ENCODE results near the gene C6orf141. TPM values are rescaled to one million over a fixed set of nuclear protein-coding genes. Genes with fewer than 3 reads are reported as not detected.

Gene C6orf141
- total and polyA plus RNA-seq, 10 of the 15 experiments (the other 5 are each of a cell fraction or from before 2014, with no cell fraction given), result 0.05 to 0.19 TPM; not detected in 8

GRCh38 chr6:49564552-49564951 lies 14.1 kb downstream of the C6orf141 start (continued):
- no peak for TF ChIP-seq CTCF (IDR thresholded peaks at IDR 0.05 in 2 of 3, conservative IDR thresholded peaks at IDR 0.05 in 1 of 3; ENCODE audit: control insufficient read depth in 2 of 3, extremely low read depth in 1 of 3, insufficient read depth in 1 of 3, low read depth in 3 of 3, low read length in 3 of 3)
- no peak for TF ChIP-seq ESRRA (IDR thresholded peaks at IDR 0.05; ENCODE audit: low read length)
- TF ChIP-seq EED (IDR thresholded peaks at IDR 0.05; ENCODE audit: low read depth), result no peak

- WGBS (ENCODE audit: insufficient coverage, insufficient replicate concordance, low lambda C conversion rate, missing lambda C conversion rate), result 25% methylated on average over 2 of the region's 2 CpGs
- FAIRE-seq (no peak), DNase-seq (ENCODE audit: low read depth, low spot score) (no peak), ATAC-seq (no peak)
- in situ Hi-C loops (cut with MboI), result no loop called here
- no peak overlapping the region for H2AFZ ChIP-seq (ENCODE audit: control insufficient read depth, low read depth, low read length)
- no peaks in the 10 kb centered on the region for H3K9me3 ChIP-seq (replicated peaks; ENCODE audit: control insufficient read depth, insufficient read depth, low read length)
- BruUV-seq (replicated peaks), result no TSS peak
- no peak overlapping the region for H3K4me2 ChIP-seq (ENCODE audit: control insufficient read depth, insufficient read depth)
- no peaks in the 10 kb centered on the region for H3K79me2 ChIP-seq (ENCODE audit: control insufficient read depth, insufficient read depth, low read length)
- no peak overlapping the region for H3K9ac ChIP-seq (ENCODE audit: control insufficient read depth, insufficient read depth, low read length)
- H4K20me1 ChIP-seq (ENCODE audit: control insufficient read depth, insufficient read depth), result no peaks in the 10 kb centered on the region
- POLR2A ChIA-PET, result no interaction called here
- no peaks in the 10 kb centered on the region for H3K36me3 ChIP-seq (ENCODE audit: control insufficient read depth in 2 of 2, insufficient read depth in 2 of 2, low read length in 1 of 2)
- H3K4me1 ChIP-seq (ENCODE audit: control insufficient read depth, insufficient read depth, low read length), result no peaks in the 10 kb centered on the region
- RAD21 ChIA-PET (ENCODE audit: unreplicated experiment), result no interaction called here
- CTCF ChIA-PET, result interaction anchor here (0.9 to 1.2 kb wide), 3 partner anchors 11 to 17 kb away, joined by 3 read pairs; partner anchors contain the start of gene C6orf141
- no peak overlapping the region for H3K4me3 ChIP-seq
- H3K27ac ChIP-seq (ENCODE audit: control insufficient read depth, insufficient read depth), result no peak overlapping the region
- SMC1A ChIA-PET (ENCODE audit: uncharacterized antibody, unreplicated experiment), result interaction anchor here (2.0 kb wide), 1 partner anchor 23 kb away, joined by 4 read pairs; no protein-coding TSS in a partner anchor
- intact Hi-C loops (cut with micrococcal nuclease; ENCODE audit: unreplicated experiment), result no loop called here
- no peaks in the 10 kb centered on the region for H3K27me3 ChIP-seq (replicated peaks in 1 of 2; ENCODE audit: control insufficient read depth in 2 of 2, insufficient read depth in 2 of 2, low read length in 1 of 2)
- no peak for TF ChIP-seq FOS (IDR thresholded peaks at IDR 0.05; ENCODE audit: borderline replicate concordance, extremely low read depth, insufficient read length)
- TF ChIP-seq PBX3 (IDR thresholded peaks at IDR 0.05; ENCODE audit: insufficient replicate concordance, low read depth, low read length), result no peak
- no peak for TF ChIP-seq RELA (IDR thresholded peaks at IDR 0.05; ENCODE audit: borderline replicate concordance, partially characterized antibody)
- TF ChIP-seq TBL1XR1 (IDR thresholded peaks at IDR 0.05; ENCODE audit: low read depth, low read length), result no peak
- TF ChIP-seq NR2F1 (conservative IDR thresholded peaks at IDR 0.05), result no peak
- TF ChIP-seq ZBTB11 (CRISPR knock-in tag; IDR thresholded peaks at IDR 0.05), result no peak
- no peak for TF ChIP-seq POLR2AphosphoS2 (IDR thresholded peaks at IDR 0.05; ENCODE audit: low read depth, low read length)
- TF ChIP-seq RAD51 (IDR thresholded peaks at IDR 0.05), result no peak
- TF ChIP-seq SREBF1 (IDR thresholded peaks at IDR 0.05; ENCODE audit: low read length), result no peak
- TF ChIP-seq MEF2B (IDR thresholded peaks at IDR 0.05; ENCODE audit: partially characterized antibody, poor library complexity, severe bottlenecking), result no peak
- no peak for TF ChIP-seq TCF12 (IDR thresholded peaks at IDR 0.05; ENCODE audit: low read depth, low read length)
- no peak for TF ChIP-seq ZBTB33 (IDR thresholded peaks at IDR 0.05)
- TF ChIP-seq SMAD5 (IDR thresholded peaks at IDR 0.05; ENCODE audit: low read depth), result no peak
Measured at GRCh38 chr6:49565261-49565660, 14.8 kb downstream of the C6orf141 start.
